B cell (primary cell): Measurements from ENCODE around the gene KLHL17.

Experiments used
- CTCF ChIP-seq: fragments of 200-600 bp; IDR thresholded peaks from one replicate; pipeline ENCODE4 v1.8.0; 2022; ENCODE audit warnings: antibody characterized with exemption, mild to moderate bottlenecking
- EZH2 ChIP-seq: IDR thresholded peaks from 2 replicates; pipeline ENCODE4 v1.6.1; 2012; ENCODE audit warnings: borderline replicate concordance, low read depth, mild to moderate bottlenecking, moderate library complexity, low read length; ENCODE audit not compliant: insufficient read depth, poor library complexity, severe bottlenecking

DNA sequence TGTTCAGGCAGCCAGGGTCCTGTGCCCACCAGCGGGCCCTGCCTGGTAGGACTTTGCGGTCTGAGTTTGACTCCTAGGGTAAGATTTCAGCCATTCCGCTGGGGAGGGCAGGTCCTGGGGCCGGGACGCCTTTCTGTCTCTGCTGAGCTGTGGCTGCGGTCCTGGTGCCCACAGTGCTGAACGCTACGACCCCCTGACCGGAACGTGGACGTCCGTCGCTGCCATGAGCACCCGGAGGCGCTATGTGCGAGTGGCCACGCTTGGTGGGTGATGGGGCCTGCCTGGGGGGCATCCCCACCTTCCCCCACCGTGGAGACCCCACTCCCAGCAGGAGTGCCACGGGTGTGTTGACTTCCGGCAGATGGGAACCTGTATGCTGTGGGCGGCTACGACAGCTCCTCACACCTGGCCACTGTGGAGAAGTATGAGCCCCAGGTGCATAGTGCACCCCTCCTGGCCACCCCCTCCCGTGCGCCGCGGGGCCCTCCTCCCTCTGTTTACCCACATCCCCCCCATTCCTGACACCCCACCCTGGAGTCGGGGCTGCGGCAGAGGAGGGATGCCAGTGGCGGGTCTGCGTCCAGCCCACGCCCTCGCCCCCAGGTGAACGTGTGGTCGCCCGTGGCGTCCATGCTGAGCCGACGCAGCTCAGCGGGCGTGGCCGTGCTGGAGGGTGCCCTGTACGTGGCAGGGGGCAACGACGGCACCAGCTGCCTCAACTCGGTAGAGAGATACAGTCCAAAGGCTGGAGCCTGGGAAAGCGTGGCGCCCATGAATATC is 3.6 kb downstream of the KLHL17 start:
- no peak for TF ChIP-seq CTCF
- no peak for TF ChIP-seq EZH2
